Measurements from ENCODE around the gene PPFIBP2.

GRCh38 chr11:7469351-7469865, 44.4 kb upstream of the PPFIBP2 start:
- TF ChIP-seq CTCF (conservative IDR thresholded peaks at IDR 0.05) = no peak
- TF ChIP-seq EZH2 (IDR thresholded peaks at IDR 0.05; ENCODE audit: low read depth) = no peak
